ENCODE results near the gene SLC2A13.

DNA sequence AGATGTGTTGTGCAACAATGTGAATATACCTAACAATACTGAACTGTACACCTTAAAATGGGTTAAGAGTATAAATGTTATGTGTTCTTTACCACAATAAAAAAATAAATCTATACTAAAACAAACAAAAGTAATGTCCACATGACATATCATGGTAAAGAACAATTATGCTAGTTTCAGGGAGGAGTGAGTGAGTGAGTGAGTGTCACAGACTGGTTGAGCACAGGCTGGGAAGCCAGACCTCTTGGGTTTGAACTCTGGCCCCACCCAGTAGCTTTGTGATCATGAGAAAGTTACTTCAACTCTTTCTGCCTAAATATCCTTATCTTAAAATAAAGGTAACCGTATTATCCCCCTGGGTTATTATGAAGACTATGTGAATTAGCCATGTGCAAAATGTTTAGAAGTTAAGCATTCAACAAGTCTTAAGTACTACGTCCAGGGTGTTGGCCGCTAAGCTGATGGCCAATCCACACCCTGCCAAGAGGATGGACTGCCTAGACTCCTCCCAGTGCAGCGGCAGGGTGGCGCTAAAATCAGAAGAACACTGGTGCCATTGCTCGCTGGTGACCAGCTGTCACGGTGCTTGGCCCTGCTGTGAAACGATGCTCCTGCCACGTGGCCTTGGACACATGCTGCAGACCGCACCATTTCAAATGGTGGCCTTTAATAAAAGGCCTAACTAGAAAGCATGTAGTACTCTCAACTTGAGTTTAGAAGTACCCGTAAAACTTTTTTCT, 7.3 kb downstream of the SLC2A13 start:
- TF ChIP-seq, protein P1, sequence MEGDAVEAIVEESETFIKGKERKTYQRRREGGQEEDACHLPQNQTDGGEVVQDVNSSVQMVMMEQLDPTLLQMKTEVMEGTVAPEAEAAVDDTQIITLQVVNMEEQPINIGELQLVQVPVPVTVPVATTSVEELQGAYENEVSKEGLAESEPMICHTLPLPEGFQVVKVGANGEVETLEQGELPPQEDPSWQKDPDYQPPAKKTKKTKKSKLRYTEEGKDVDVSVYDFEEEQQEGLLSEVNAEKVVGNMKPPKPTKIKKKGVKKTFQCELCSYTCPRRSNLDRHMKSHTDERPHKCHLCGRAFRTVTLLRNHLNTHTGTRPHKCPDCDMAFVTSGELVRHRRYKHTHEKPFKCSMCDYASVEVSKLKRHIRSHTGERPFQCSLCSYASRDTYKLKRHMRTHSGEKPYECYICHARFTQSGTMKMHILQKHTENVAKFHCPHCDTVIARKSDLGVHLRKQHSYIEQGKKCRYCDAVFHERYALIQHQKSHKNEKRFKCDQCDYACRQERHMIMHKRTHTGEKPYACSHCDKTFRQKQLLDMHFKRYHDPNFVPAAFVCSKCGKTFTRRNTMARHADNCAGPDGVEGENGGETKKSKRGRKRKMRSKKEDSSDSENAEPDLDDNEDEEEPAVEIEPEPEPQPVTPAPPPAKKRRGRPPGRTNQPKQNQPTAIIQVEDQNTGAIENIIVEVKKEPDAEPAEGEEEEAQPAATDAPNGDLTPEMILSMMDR (conservative IDR thresholded peaks at IDR 0.05): no peak
- no peak for TF ChIP-seq EZH2 (IDR thresholded peaks at IDR 0.05; ENCODE audit: low read depth)
